Coronary artery (tissue), 2 donors: ENCODE measurements around the gene NPHP4.

Source experiments
- DNase-seq: peaks from one replicate; pipeline ENCODE4 v3.0.0-alpha.2; 2017; ENCODE audit warnings: low spot score
- H3K27ac ChIP-seq, 2 donors: fragments of 200-600 bp; sonication (generic); one replicate each; pipeline ENCODE4 v1.5.1; 2016 to 2019
- H3K4me3 ChIP-seq: fragments of 200-600 bp; sonication (generic); 2 replicates; pipeline ENCODE4 v1.5.1; 2016; ENCODE audit warnings: mild to moderate bottlenecking, moderate library complexity
- TF ChIP-seq, protein P1 (sequence below): fragments of 200-600 bp; sonication (generic); IDR thresholded peaks from one replicate; pipeline ENCODE4 v1.5.1; 2019; ENCODE audit warnings: antibody characterized with exemption

The NPHP4 gene

DNA sequence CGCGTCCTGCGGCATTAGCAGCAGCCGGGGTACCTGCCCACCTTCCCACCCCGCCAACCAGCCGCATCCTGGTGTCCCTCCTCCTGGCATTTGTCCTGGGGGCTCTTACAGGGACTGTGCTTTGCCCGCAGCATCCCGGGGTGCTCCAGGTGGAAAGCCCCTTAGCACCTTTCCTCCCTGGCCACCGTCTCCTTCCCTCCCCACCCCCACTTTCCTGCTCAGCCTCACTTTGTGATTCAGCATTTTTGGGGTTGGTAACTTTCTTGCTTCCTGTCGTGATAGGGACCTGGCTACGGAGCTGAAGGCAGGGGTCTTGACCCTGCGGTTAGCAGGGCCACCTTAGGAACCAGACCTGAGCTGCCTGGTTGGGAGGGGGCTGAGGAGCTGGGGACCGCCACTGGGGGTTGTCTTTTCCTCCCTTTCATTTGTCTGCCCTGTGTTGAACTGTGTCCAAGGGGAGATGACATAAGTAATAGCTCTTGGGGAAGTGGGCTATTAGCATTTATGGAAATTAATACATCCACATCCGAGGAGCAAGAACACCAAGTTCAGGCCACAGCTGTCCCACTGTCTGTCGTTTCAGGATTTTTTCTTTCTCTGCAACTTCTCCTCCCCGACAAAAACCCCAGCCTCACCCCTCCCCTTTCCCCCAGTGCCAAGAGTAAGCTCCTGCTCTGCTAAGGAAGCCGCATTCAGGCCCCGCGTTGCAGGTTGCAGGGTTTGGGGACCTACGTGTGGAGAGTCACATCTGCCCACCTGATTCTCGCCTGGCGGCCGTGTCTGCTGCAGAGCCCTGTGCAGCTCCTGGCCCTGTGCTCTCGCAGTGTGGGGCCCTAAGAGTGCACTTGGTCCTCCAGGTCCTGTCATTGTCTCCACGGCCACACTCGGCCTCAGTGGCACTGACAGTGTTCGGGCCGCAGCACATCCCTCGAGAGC, 1.6 kb upstream of the NPHP4 start:
- DNase-seq: no peak
- TF ChIP-seq, protein P1, sequence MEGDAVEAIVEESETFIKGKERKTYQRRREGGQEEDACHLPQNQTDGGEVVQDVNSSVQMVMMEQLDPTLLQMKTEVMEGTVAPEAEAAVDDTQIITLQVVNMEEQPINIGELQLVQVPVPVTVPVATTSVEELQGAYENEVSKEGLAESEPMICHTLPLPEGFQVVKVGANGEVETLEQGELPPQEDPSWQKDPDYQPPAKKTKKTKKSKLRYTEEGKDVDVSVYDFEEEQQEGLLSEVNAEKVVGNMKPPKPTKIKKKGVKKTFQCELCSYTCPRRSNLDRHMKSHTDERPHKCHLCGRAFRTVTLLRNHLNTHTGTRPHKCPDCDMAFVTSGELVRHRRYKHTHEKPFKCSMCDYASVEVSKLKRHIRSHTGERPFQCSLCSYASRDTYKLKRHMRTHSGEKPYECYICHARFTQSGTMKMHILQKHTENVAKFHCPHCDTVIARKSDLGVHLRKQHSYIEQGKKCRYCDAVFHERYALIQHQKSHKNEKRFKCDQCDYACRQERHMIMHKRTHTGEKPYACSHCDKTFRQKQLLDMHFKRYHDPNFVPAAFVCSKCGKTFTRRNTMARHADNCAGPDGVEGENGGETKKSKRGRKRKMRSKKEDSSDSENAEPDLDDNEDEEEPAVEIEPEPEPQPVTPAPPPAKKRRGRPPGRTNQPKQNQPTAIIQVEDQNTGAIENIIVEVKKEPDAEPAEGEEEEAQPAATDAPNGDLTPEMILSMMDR: no peak
- Histone ChIP-seq H3K4me3 (peak overlapping the region; percentile 85), H3K27ac (no peak overlapping the region)

DNA sequence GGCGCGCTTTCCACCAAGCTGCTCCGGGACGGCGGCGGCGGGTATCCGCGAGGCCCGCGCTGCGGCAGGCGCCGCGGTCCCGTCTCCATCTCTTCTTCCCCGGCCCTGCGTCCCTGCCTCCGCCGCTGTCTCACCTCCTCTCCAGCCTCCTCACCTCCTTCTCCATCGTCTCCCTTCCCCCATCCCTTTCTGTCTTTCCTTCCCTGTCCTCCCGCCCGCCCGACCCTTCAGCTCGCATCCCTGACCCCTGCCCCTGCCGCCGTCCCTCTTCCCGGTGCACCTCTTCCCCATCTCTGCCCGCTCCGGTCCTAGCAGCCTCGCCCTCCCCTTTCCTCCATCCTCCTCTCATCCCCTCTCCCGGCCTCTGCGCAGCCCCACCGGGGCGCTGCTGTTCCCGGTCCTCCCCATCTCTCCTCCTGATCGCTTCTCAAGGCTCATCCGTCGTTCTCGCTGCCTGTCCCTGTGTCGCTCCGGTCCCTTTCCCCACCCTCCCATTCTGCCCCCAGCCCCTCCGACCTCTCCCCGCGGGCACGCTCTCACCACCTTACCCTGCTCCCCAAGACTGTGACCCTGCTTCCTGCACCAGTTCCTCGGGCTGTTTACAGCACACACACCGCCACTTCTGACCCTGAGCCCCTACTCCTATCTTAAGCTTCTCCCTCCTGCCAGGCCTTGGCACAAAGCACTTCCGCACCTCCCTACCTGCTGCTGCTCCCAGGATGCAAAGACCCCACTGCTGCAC, 760 bp upstream of the NPHP4 start:
- no peak for DNase-seq
- Histone ChIP-seq H3K27ac (peak overlapping the region; percentile 34 to 66), H3K4me3 (peak overlapping the region; percentile 85)
- TF ChIP-seq, protein P1: no peak

DNA sequence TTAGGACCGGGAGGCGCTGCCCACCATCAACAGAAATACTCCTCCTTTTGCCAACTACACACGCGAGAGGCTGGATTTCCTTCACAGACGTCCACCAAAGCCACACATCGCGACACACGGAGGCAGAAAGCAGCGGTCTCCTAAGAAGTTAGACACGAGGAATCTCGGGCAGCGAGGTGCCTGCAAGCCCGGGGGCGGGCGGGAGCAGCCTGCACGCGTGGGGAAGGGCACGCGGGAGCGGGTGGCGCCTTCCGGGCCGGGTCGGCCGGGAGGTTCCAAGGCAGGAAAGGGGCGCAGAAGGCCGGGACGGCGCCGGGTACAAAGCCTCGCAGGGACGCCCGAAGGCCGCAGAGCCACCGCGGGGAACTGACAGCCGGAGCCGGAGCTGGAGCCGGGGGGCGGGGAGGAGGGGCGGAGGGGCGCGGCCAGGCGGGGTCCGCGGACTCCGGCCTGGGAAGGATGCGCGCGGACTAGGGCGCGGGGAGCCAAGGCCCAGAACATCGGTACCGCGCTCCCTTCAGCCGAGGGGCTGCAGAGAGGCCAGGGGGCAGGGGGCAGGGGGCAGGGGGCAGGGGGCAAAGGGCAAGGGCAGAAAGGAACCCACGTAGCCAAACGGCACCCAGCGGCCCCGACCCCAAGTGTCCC, 722 bp downstream of the NPHP4 start:
- TF ChIP-seq, protein P1: no peak
- H3K27ac ChIP-seq: peak overlapping the region; percentile 80 to 91
- DNase-seq: no peak

DNA sequence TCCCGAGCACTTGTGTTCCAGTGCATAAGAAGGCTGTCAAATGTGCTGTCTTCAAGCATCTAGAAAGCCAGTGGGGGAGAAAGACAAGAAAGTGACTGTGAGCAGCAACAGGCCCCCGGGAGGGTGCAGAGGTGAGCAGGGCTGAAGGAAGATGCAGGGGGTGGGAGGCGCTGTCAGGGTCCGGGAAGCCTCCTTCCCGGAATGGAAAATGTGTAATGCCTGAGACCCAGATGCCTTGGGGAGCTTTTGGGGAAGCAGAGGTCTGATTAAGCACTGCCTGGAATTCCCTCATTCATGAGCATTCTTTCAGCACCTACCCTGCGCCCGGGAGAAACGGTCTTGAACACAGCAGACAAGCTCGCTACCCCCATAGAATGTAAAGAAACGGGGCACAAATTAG, 1.3 kb downstream of the NPHP4 start:
- peak overlapping the region; percentile 85 for H3K4me3 ChIP-seq
- DNase-seq: no peak
- TF ChIP-seq, protein P1: no peak
- no peak overlapping the region for H3K27ac ChIP-seq

More for the DNA sequence above, 722 bp downstream of the NPHP4 start:
- peak overlapping the region; percentile 85 for H3K4me3 ChIP-seq

DNA sequence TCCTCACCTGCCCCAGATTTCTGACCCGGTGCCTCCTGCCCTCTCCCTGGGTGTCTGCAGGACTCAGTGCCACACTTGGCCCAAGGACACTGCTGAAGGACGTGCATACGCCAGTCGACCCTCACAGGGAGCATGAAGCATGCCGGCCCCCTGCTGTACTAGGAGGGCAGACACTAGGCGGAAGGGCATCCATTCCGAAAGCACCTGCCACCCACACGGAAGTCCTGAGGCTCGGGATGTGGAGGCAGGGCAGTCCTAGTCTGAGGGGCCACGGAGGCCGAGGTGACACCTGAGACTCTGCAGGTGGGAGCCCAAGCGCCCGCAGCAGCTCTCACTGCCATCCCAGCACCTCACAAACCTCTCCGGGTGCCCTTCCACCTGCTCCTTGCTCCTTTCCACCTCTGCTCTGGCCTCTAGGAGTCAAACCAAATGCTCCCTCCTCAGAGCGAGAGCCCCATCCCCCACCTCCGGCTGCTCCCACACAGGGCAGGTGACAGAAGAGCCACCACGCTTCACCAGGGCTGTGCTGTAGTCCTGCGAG, 2.4 kb downstream of the NPHP4 start:
- no peak for DNase-seq

DNA sequence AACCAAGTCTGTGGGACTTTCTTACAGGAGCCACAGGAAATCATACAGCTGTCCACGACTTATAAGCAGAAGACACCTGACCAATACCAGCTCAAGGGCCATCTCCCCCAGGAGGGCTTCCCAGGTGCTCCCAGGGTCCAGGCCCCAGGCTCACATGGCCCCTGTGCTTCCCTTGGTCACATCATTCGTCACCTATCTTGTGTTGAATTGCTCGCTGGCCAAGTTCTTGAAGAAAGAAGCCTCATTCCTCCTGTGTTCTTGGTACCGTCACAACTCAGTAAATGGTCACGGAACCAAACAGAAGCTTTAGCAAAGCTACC, 3.0 kb downstream of the NPHP4 start:
- no peak overlapping the region for H3K4me3 ChIP-seq
- no peak overlapping the region for H3K27ac ChIP-seq
- DNase-seq: no peak
- TF ChIP-seq, protein P1: no peak

More for the DNA sequence above, 2.4 kb downstream of the NPHP4 start:
- Histone ChIP-seq H3K4me3 (no peak overlapping the region), H3K27ac (no peak overlapping the region)
- TF ChIP-seq, protein P1: no peak
